ENCODE data around the gene KCNAB2.
"Not testable (repeated sequence)": the region's sequence is repeated elsewhere in the genome, so short reads cannot be mapped to it uniquely, and the experiment has no call there.

Gene KCNAB2

DNA sequence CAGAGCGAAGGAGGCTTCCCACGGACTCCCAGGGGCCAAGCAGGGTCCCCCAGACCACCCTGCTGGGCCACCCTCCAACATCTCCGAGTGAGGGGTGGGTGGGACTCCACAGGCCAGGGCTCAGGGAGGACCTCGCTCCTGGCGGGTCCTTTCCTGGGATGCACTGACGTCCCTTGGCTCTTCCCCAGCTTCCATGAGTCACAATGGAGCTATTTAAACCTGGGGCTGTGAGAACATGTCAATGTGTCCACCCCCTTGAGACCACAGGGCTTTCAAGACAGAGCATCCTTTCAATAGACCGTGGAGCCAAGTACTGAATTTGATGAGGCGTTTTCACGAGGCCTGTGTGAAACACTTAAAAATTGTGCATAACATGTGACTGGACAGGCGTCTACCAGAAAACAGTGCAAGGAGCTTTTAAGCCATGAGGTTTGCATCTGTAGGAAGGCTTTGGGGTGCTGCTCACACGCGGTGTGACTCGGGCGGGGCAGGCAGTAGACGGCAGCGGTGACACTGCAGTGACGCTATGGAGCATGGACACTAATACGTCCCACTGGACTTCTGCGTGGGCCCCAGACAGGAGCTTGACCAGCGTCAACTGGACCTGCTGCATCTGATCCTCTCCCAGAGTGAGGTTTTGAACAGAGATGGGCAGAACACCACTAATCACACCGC is 29.4 kb upstream of the KCNAB2 start:
- TF ChIP-seq, protein P1, sequence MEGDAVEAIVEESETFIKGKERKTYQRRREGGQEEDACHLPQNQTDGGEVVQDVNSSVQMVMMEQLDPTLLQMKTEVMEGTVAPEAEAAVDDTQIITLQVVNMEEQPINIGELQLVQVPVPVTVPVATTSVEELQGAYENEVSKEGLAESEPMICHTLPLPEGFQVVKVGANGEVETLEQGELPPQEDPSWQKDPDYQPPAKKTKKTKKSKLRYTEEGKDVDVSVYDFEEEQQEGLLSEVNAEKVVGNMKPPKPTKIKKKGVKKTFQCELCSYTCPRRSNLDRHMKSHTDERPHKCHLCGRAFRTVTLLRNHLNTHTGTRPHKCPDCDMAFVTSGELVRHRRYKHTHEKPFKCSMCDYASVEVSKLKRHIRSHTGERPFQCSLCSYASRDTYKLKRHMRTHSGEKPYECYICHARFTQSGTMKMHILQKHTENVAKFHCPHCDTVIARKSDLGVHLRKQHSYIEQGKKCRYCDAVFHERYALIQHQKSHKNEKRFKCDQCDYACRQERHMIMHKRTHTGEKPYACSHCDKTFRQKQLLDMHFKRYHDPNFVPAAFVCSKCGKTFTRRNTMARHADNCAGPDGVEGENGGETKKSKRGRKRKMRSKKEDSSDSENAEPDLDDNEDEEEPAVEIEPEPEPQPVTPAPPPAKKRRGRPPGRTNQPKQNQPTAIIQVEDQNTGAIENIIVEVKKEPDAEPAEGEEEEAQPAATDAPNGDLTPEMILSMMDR (conservative IDR thresholded peaks at IDR 0.05; ENCODE audit: control insufficient read depth, insufficient read depth, low read depth, low read length) = no peak
- DNase-seq (ENCODE audit: low read depth) = peak; percentile 64
- no peak overlapping the region for H3K4me3 ChIP-seq (ENCODE audit: control insufficient read depth, low read depth, low read length)

DNA sequence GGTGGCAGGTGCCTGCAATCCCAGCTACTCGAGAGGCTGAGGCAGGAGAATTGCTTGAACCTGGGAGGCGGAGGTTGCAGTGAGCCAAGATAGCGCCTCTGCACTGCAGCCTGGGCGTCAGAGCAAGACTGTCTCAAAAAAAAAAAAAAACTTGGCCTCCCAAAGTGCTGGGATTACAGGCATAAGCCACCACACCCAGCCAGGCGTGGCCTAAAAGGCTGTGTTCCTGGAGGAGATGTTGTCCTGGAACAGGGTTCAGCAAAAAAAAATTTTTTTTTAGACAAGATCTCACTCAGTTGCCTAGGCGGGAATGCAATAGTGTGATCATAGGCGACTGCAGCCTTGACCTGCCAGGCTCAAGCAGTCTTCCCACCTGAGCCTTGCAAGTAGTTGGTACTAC is 28.0 kb upstream of the KCNAB2 start:
- H3K4me3 ChIP-seq (ENCODE audit: control insufficient read depth, low read depth, low read length); DNase-seq (ENCODE audit: low read depth): not testable (repeated sequence)

DNA sequence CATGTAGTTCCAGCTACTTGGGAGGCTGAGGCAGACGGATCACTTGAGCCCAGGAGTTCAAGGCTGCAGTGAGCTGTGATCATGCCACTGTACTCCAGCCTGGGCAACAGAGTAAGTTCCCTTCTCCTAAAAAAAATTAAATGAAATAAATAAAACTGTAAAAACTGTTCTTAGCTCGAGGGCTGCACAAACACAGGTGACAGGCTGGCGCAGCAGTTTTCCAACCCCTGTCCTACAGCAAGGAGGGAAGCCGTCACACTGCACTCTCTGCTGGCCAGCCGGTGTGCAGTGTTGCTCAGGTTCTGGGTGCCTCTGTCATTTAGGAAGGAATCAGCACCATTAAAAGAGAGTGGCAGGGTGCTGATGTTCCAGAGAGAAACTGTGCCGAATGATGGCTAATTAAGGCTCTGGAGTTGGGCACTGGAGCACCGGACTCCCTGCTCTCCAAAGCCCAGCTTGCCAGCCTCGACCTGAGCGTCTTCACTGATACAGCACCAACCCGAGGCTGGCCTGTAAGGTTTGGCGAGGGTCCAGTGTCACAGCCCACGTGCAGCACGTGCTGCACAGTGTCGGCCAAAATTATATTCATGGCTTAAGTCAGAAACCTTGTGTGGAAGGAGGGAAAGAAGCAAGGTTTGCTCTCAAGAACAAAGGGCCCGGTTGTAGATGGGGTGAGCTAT is 26.4 kb upstream of the KCNAB2 start:
- TF ChIP-seq, protein P1 (conservative IDR thresholded peaks at IDR 0.05; ENCODE audit: control insufficient read depth, insufficient read depth, low read depth, low read length) = no peak
- H3K4me3 ChIP-seq (ENCODE audit: control insufficient read depth, low read depth, low read length) = no peak overlapping the region
- no peak for DNase-seq (ENCODE audit: low read depth)

DNA sequence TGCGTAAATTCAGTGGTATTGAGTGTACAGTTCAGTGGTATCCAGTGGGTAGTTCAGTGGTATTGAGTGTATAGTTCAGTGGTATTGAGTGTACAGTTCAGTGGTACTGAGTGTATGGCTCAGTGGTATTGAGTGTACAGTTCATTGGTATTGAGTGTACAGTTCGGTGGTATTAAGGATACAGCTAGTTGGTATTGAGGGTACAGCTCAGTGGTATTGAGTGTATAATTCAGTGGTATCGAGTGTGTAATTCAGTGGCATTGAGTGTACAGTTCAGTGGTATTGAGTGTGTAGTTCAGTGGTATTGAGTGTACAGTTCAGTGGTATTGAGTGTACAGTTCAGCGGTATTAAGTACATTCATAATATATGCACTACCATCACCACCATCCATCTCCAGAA is 23.5 kb upstream of the KCNAB2 start:
- TF ChIP-seq, protein P1 (conservative IDR thresholded peaks at IDR 0.05; ENCODE audit: control insufficient read depth, insufficient read depth, low read depth, low read length) = no peak
- no peak overlapping the region for H3K4me3 ChIP-seq (ENCODE audit: control insufficient read depth, low read depth, low read length)
- DNase-seq (ENCODE audit: low read depth) = no peak

DNA sequence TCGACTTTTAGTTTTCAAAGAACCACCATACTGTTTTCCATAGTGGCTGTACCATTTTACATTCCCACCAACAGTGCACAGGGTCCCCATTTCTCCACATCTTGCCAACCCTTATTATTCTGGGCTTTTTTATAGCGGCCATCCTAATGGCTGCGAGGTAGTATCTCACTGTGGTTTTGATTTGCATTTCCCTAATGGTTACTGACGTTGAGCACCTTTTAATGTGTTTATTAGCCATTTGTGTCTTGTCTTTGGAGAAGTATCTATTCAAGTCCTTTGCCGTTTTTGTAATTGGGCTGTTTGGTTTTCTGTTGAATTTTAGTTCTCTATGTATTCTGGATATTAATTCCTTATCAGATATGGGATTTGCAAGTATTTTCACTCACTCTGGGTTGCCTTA is 22.3 kb upstream of the KCNAB2 start:
- TF ChIP-seq, protein P1 (conservative IDR thresholded peaks at IDR 0.05; ENCODE audit: control insufficient read depth, insufficient read depth, low read depth, low read length) = no peak
- no peak for DNase-seq (ENCODE audit: low read depth)
- H3K4me3 ChIP-seq (ENCODE audit: control insufficient read depth, low read depth, low read length) = no peak overlapping the region

DNA sequence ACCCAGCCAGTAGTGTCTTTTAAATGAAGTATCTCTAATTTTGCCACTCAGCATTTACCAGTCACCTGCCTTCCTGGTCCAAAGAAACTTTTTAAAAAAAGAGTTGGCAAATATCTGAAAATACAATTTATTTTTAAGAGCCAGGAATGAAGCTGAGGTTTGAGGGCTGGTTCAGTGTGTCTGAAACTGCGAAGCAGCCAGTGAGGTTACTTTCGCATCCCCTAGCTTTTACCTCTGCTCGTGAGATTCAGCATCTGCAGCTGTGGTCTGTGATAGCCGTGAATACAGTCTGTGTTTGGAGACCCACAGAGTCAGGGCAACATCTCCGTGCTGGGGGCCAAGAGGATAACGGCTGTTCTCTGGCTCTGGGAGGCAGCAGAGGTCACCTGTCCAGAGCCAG is 21.3 kb upstream of the KCNAB2 start:
- H3K4me3 ChIP-seq (ENCODE audit: control insufficient read depth, low read depth, low read length) = no peak overlapping the region
- TF ChIP-seq, protein P1 (conservative IDR thresholded peaks at IDR 0.05; ENCODE audit: control insufficient read depth, insufficient read depth, low read depth, low read length) = no peak
- DNase-seq (ENCODE audit: low read depth) = no peak

DNA sequence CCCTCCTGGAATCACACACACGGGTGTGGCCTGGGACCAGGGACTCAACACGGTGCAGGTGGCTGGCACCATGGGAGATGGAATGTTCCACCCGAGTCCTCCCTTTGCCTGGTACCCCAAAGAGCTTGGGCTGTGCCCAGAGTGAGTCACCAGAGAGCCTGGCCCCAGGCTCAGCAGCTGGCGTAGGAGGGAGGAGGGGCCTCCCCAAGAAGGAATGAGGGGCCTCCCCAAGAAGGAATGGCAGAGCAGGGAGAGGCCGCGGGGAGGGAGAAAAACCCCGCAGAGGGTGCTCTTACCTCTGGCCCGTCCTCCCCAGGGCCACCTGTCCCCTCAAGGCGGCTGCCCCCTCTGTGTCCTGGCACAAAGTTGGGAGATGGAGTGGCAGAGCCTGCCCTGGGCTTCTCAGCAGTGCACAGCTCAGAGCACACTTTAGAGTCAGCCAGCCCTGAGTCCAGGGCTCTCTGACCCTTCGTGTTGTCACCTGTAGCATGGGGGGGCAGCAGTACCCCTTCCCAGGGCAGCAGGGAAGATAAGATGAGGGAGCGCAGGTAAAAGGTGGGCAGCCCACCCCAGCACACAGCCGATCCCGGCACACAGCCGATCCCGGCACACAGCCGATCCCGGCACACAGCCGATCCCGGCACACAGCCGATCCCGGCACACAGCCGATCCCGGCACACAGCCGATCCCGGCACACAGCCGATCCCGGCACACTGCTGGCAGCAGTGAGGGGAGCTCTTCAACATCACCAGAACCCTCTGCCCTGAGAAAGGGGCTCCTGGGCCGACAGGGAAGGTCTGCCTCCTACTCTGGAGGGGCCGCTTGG is 20.2 kb upstream of the KCNAB2 start:
- TF ChIP-seq, protein P1 (conservative IDR thresholded peaks at IDR 0.05; ENCODE audit: control insufficient read depth, insufficient read depth, low read depth, low read length) = no peak
- no peak for DNase-seq (ENCODE audit: low read depth)
- H3K4me3 ChIP-seq (ENCODE audit: control insufficient read depth, low read depth, low read length) = no peak overlapping the region
